Epithelial cell of proximal tubule (primary cell): ENCODE data around the gene ASIC1. TPM values are rescaled to one million over a fixed set of nuclear protein-coding genes. Genes with fewer than 3 reads are reported as not detected.
A peak's percentile ranks its signal among the peaks of the same experiment; 100 is the strongest.

ENCODE experiments used
- DNase-seq: peaks from one replicate; pipeline ENCODE4 v3.0.0-alpha.2; 2011; ENCODE audit warnings: low read depth
- H3K4me3 ChIP-seq: 2 replicates; pipeline ENCODE4 v1.5.1; 2011; ENCODE audit warnings: low read depth, mild to moderate bottlenecking, low read length
- total RNA-seq: library from RNA; depleted of rRNA; stranded (reverse); fragments of >200 nt; gene quantifications from 2 replicates; pipeline ENCODE4 v1.2.3, GENCODE V29; 2015
- TF ChIP-seq, protein P1 (sequence below): conservative IDR thresholded peaks from 2 replicates; pipeline ENCODE4 v1.5.1; 2012; ENCODE audit warnings: low read depth, mild to moderate bottlenecking, low read length

Gene ASIC1
- total RNA-seq, 1 donor from 2014 or later: 4.0 TPM

GRCh38 chr12:50127546-50127945 is 70.2 kb downstream of the ASIC1 start:
- no peak overlapping the region for H3K4me3 ChIP-seq
- DNase-seq: no peak
- TF ChIP-seq, protein P1, sequence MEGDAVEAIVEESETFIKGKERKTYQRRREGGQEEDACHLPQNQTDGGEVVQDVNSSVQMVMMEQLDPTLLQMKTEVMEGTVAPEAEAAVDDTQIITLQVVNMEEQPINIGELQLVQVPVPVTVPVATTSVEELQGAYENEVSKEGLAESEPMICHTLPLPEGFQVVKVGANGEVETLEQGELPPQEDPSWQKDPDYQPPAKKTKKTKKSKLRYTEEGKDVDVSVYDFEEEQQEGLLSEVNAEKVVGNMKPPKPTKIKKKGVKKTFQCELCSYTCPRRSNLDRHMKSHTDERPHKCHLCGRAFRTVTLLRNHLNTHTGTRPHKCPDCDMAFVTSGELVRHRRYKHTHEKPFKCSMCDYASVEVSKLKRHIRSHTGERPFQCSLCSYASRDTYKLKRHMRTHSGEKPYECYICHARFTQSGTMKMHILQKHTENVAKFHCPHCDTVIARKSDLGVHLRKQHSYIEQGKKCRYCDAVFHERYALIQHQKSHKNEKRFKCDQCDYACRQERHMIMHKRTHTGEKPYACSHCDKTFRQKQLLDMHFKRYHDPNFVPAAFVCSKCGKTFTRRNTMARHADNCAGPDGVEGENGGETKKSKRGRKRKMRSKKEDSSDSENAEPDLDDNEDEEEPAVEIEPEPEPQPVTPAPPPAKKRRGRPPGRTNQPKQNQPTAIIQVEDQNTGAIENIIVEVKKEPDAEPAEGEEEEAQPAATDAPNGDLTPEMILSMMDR: no peak

GRCh38 chr12:50129290-50129689 is 71.9 kb downstream of the ASIC1 start:
- no peak overlapping the region for H3K4me3 ChIP-seq
- DNase-seq: no peak
- TF ChIP-seq, protein P1: no peak

- no peak for DNase-seq
- TF ChIP-seq, protein P1: peak; percentile 76
- H3K4me3 ChIP-seq: no peak overlapping the region
Observed at GRCh38 chr12:50132505-50133135, 75.2 kb downstream of the ASIC1 start.

Other genes starting within 250 kb of the ASIC1 start
- 8.4 and 14.6 TPM in 2 replicates for gene NCKAP5L, start 229.2 kb upstream of the ASIC1 start, total RNA-seq
- gene BCDIN3D, start 214.5 kb upstream of the ASIC1 start, total RNA-seq: 1.7 and 7.1 TPM in 2 replicates
- gene FAIM2, start 153.7 kb upstream of the ASIC1 start, total RNA-seq: not detected in 2 replicates
- not detected in 2 replicates for gene AQP2, start 106.9 kb upstream of the ASIC1 start, total RNA-seq
- 0.07 TPM in 1 of 2 replicates, not detected in the other for gene AQP5, start 95.7 kb upstream of the ASIC1 start, total RNA-seq
- gene AQP6, start 84.6 kb upstream of the ASIC1 start, total RNA-seq: not detected in 2 replicates
- 86.5 and 98.2 TPM in 2 replicates for gene RACGAP1, start 32.1 kb upstream of the ASIC1 start, total RNA-seq
- gene SMARCD1, start 27.7 kb downstream of the ASIC1 start, total RNA-seq: 77.3 and 111 TPM in 2 replicates
- 0.07 TPM in 1 of 2 replicates, not detected in the other for gene GPD1, start 46.4 kb downstream of the ASIC1 start, total RNA-seq
- gene COX14, start 54.6 kb downstream of the ASIC1 start, total RNA-seq: 52.2 and 73.1 TPM in 2 replicates
- 31.1 and 36.9 TPM in 2 replicates for gene CERS5, start 109.8 kb downstream of the ASIC1 start, total RNA-seq
- 67.7 and 101 TPM in 2 replicates for gene LIMA1, start 225.9 kb downstream of the ASIC1 start, total RNA-seq